ENCODE measurements around the gene LIFR. TPM values are rescaled to one million over a fixed set of nuclear protein-coding genes. Genes with fewer than 3 reads are reported as not detected.

LIFR gene
- total RNA-seq, 4 donors from 2014 or later: 61.8 to 105 (median 78.0) TPM

- H3K27me3 ChIP-seq: no peaks in the 10 kb centered on the region
- no peaks in the 10 kb centered on the region for H3K36me3 ChIP-seq
- no peak for ATAC-seq
- peaks cover 0 to 75% (median 8%) of the 10 kb centered on the region in 3 donors for H3K4me1 ChIP-seq
- WGBS, 2 donors (ENCODE audit: low coverage in 1 of 2): 70 to 71% methylated on average over 2 of the region's 2 CpGs
- H3K4me3 ChIP-seq: peak overlapping the region in 1 of 2 donors; percentile 71
- H3K27ac ChIP-seq: peak overlapping the region in 1 of 4 donors; percentile 33
- TF ChIP-seq POLR2AphosphoS5 (IDR thresholded peaks at IDR 0.05) (no peak), EP300 (IDR thresholded peaks at IDR 0.05) (no peak), POLR2A (IDR thresholded peaks at IDR 0.05) (no peak)
- TF ChIP-seq, protein P1, sequence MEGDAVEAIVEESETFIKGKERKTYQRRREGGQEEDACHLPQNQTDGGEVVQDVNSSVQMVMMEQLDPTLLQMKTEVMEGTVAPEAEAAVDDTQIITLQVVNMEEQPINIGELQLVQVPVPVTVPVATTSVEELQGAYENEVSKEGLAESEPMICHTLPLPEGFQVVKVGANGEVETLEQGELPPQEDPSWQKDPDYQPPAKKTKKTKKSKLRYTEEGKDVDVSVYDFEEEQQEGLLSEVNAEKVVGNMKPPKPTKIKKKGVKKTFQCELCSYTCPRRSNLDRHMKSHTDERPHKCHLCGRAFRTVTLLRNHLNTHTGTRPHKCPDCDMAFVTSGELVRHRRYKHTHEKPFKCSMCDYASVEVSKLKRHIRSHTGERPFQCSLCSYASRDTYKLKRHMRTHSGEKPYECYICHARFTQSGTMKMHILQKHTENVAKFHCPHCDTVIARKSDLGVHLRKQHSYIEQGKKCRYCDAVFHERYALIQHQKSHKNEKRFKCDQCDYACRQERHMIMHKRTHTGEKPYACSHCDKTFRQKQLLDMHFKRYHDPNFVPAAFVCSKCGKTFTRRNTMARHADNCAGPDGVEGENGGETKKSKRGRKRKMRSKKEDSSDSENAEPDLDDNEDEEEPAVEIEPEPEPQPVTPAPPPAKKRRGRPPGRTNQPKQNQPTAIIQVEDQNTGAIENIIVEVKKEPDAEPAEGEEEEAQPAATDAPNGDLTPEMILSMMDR (IDR thresholded peaks at IDR 0.05): no peak
- no peaks in the 10 kb centered on the region for H3K9me3 ChIP-seq
Measured at GRCh38 chr5:38553001-38553521, 3.4 kb downstream of the LIFR start.

DNA sequence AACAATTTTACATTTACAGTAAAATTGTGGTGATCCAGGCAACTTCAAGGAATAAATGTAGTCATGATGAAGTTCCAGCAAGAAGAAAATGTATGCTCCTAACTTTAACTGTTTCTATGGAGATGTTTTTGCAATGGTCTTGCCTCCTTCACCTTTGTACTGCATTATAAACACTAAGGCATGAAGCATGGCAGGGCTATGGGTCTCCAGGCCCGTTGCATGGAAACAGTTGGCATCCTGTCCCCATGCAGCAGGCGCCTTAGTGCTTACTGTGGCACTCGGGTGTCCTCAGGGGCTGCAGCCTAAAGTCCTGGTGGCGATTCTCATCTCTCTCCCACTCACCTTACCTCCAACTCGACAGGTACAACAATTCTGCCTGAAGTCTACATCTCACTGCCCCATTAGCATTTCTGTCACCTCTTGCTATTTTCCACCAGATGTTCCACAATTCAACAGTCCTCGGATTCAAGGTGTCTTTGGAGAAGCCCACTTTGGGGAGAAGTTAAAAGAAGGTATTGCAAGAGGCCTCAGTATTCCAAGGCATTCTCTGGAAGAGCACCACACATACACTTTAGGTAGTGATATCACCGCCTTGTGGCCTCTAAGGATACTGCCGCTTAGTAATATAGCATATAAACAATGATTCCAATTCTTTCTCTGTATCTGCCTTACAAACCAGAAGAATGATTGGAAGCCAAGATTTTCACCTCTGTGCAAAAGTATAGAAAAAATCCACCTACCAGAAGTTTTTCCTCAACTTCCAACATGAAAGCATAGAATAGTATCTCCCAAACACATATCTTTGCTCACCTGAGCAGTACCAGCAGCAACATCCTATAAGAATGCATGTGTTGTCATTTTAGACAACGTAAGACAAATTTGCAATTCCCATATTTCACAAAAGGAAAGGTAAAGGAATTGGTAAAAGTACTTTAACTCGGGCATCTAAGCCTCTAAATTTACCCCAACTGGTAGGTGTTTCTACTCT lies 5.1 kb downstream of the LIFR start:
- Histone ChIP-seq H3K4me1 (peaks cover 0 to 84% (median 8%) of the 10 kb centered on the region in 3 donors), H3K27me3 (no peaks in the 10 kb centered on the region), H3K27ac (no peak overlapping the region), H3K36me3 (no peaks in the 10 kb centered on the region), H3K9me3 (no peaks in the 10 kb centered on the region), H3K4me3 (peak overlapping the region in 1 of 2 donors; percentile 71)
- TF ChIP-seq, protein P1 (IDR thresholded peaks at IDR 0.05): peak; percentile 5 to 50 (median 40)
- no peak for TF ChIP-seq POLR2A (IDR thresholded peaks at IDR 0.05)
- ATAC-seq: no peak
- WGBS, 2 donors (ENCODE audit: low coverage in 1 of 2): 56 to 74% methylated on average over 8 to 10 of the region's 10 CpGs

DNA sequence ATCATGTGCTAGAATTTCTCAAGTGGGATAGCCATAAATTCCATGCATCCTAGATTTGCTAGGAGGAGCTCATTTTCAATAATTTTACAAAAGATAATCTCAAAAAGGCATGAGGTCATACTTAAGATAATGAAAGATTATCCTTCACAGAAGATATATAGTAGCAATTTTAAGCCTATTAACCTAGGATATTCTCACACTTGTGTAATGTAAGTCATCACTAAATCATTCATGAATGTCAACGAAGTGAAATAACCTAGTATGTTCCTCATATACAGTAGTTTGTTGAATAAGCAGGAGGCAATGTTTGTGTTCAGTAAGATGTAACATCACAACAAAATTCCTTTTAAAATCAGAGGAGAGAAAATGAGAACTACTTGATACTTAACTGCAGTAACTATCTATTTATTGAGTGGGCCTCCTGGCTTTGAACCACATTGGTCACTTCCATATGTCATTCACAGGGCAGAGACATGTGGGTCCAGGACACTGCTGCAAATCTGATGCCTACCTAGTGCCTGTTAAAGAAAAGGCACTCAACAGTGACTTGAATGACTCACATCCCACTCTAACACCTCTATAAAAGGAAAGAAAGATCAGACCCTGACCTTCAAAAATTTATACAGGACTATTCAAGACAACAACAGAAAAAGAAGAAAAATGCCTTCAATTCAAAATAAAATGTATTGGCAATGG lies 8.2 kb downstream of the LIFR start:
- Histone ChIP-seq H3K9me3 (no peaks in the 10 kb centered on the region), H3K27ac (peak overlapping the region; percentile 6 to 54 (median 20)), H3K4me3 (no peak overlapping the region), H3K4me1 (peaks cover 0 to 67% (median 8%) of the 10 kb centered on the region in 3 donors), H3K27me3 (no peaks in the 10 kb centered on the region), H3K36me3 (no peaks in the 10 kb centered on the region)
- no peak for ATAC-seq
- TF ChIP-seq POLR2A (IDR thresholded peaks at IDR 0.05) (no peak), EP300 (IDR thresholded peaks at IDR 0.05) (no peak), POLR2AphosphoS5 (IDR thresholded peaks at IDR 0.05) (no peak)
- TF ChIP-seq, protein P1 (IDR thresholded peaks at IDR 0.05): no peak
- 50 to 55% methylated on average over 1 of the region's 1 CpG for WGBS, 2 donors (ENCODE audit: low coverage in 1 of 2)

DNA sequence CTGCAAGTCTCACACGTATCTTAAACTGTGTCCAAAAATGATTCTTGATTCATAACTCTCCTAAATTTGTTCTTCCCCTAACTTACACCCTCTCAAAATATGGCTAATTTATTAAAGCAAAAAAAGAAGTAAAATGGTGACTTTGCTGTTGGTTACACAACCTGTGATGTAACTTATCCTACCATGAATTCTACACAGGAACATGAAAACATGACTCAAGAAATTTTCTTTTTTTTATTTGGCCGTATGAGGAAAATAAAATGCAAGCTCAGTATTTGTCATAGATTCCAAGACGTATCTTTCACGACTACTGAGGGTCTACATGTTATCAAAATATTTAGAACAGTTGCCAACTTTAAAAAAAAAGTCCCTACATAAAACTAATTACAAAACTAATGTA lies 9.2 kb downstream of the LIFR start:
- TF ChIP-seq POLR2AphosphoS5 (IDR thresholded peaks at IDR 0.05) (no peak), EP300 (IDR thresholded peaks at IDR 0.05) (no peak), POLR2A (IDR thresholded peaks at IDR 0.05) (no peak)
- TF ChIP-seq, protein P1 (IDR thresholded peaks at IDR 0.05): no peak
- Histone ChIP-seq H3K9me3 (no peaks in the 10 kb centered on the region), H3K27me3 (no peaks in the 10 kb centered on the region), H3K4me3 (no peak overlapping the region), H3K27ac (no peak overlapping the region), H3K36me3 (no peaks in the 10 kb centered on the region), H3K4me1 (peaks cover 0 to 58% (median 8%) of the 10 kb centered on the region in 3 donors)
- 61 to 70% methylated on average over 4 of the region's 4 CpGs for WGBS, 2 donors (ENCODE audit: low coverage in 1 of 2)
- no peak for ATAC-seq
